PC-9 (cell line): ENCODE results near the gene PCDH9.

Experiments
- CTCF ChIP-seq: fragments of 200-600 bp; sonication (generic); conservative IDR thresholded peaks from 2 replicates; pipeline ENCODE4 v1.6.1; 2017; ENCODE audit warnings: mixed run types, antibody characterized with exemption, mild to moderate bottlenecking, moderate library complexity
- EZH2 ChIP-seq: fragments of 200-600 bp; sonication (generic); IDR thresholded peaks from 2 replicates; pipeline ENCODE4 v1.8.0; 2017; ENCODE audit warnings: antibody characterized with exemption, low read depth

DNA sequence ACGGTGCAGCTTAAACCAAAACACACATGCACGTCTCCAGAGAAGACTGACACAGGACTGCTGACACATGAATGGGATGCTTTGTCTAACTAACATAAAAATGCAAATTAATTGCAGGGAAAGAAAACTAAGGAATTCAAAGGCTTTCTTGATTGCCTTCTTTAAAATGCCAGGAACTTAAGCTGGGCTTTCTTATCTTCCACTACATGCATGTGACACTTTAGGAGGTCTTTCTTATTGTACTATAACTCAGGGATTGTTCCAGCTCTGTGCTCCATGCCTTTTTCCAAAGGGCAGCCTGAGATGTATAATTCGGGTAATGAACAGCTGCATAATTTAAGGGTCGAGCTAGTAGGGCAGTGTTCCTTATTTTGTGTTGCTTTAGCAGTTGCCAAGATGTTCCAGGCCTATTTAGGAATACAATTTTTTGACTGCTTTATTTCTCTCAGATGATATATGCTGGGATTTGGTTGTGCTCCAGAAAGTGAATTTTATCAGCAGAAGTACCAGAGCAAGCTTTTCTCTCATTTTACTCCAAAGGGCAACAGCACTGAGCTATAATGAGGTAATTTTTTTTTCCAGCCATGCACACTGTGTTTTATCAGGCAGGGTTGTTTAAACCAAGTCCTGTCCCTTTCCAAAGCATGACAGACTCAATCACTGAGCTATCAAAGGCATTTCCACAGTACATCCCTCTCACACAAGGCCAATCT is 885.2 kb downstream of the PCDH9 start:
- TF ChIP-seq EZH2 (no peak), CTCF (no peak)
